NCI-H510A treated with DMSO at 0.1 percent for 48 hours (cell line): Measurements from ENCODE around the gene RNF4.
A peak's percentile ranks its signal among the peaks of the same experiment; 100 is the strongest.

Source experiments
- DNase-seq: peaks from one replicate; lab custom pipeline; 2025; lab: John Stamatoyannopoulos, UW

Gene RNF4

DNA sequence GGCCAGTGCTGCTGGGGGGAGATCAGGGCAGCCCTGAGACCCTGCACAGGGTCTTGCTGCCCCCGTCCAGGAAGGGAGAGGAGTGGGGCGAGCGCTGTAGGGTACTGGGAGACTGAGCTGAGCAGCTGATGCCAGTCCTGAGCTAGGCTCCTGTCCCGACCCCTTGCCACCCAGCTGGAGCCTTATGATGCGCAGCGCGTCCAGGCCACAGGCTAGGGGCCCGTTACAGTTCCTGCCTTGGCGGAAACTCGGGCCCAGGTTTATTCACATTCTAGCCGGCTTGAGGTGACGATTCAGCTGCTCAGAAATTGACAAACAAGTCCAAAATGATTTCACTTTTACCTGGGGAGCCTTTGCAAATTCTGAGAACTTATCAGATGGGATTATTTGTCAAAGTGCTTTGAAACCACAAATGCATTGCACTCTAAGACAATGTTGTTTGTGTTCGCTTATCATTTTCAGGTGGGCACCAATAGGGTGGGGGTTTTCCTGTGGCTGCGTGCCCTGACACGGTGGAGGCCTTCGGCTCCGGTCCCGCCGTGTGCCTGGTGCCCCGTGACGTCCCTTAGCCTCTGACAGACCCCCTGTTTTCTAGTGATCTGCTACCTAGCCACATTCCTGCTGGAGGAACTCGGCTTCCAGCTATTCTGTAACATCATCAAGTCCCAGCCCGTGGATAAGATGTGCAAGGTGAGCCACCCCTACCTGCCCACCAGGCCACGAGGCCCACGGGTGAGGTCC is 31.3 kb upstream of the RNF4 start:
- no peak for DNase-seq

DNA sequence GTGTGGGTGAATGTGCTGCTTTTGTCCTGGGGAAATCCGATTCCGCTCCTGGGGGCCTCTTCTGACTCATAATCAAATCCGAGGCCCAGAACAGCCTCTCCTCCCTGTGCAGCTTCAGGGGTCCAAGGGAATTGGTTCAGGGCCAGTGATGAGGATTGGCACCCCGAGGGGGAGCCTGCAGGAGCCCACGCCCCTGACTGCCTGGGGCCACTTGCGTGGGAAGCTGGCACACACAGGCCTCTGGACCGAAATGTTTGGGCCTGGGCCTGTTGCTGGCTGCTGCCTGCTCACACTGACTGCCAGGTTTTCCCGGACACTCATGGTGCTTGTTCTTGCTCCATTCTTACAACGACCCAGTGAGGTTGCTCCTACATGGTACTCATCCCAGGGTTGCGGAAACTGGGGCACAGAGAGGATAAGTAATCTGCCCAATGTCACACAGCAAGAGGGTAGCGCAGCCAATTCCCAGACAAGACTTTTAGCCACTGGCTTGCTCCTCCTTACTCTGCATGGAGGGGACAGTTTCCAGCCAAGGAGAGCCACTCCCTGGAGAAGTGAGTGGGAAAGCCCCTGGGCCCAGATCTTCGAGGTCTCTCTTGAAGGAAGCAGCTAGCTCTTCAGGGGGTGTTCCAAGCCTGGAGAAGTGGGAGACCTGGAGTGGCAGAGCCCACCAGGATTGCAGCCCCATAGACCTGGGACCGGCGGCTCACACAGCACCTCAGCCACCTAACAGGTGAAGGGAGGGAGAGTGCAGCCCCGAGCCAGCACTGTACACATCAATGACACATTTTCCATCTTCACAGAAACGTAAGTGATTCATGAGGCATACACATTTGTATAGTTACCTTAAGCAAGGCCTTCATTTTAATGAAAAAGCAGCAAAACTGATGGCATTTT is 29.8 kb upstream of the RNF4 start:
- no peak for DNase-seq

DNA sequence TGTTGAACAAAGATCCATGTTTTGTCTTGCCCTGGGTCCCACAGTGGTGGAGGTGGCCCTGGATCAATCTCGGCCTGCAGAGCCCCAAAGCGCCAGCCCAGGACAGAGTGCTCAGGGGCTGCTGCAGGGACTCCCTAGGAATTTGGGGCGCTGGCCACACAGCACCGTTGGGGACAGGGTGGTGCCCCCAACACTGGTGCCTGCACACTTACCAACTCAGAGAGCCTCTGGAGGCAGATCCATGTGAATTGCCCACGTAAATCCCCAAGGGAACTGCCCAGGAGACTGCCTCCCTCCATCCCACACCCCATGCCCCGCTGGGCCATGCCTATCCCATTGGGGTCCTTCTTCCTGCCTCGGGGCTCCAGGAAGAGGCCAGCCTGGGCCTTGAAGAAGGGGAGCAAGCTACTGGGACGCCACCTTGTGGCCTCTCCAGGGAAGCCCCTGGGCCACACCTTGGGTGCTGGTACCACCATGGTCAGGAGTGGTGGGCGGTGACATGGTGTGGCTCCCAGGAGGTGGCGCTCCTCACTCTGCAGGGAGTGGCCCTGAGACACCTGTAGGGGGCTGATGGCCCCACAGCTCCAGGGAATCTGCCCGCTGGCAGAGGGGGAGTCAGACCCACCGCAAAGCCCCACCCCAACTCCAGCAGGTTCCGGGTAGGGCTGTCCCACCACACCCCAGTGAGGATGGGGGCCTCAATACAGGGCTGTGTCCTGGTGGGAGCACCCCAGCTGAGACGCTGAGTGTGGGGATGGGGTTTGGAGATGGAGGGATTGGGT is 27.3 kb upstream of the RNF4 start:
- peak; percentile 72 for DNase-seq

DNA sequence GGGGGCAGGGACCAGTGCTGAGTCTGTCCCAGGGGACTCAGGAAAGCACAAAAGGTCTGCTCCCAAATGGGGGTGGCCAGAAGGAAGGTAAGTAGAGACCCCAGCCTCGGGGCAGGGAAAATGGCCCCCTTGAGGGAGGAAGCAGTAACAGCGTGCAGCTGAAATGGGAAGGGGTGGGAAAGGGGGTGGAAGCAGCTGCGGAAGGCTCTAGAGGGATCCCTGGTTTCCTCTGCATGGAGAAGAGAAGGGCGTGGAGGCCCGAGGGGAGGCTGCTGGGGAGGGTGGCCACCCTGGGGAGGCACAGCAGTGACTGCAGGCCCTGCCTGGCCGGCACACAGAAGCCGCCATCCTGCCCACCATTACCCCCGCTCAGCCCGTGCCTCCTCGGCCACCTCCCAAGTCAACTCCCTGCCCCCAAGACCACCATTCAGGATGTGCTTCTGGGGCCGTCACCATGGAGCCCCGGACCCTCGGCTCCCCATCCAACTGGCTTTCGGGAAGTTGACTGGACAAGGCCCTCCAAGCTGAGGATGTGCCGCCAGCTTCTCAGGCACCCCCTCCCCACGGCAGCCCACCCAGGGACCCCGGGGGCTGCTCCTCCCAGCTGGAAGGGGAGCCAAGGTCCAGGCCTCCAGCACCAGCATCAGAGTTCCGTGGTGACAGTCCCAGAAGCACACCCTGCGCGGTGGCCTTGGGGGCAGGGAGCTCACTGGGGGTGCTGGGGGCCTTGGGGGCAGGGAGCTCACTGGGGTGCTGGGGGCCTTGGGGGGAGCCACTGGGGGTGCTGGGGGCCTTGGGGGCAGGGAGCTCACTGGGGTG is 26.5 kb upstream of the RNF4 start:
- DNase-seq = no peak

DNA sequence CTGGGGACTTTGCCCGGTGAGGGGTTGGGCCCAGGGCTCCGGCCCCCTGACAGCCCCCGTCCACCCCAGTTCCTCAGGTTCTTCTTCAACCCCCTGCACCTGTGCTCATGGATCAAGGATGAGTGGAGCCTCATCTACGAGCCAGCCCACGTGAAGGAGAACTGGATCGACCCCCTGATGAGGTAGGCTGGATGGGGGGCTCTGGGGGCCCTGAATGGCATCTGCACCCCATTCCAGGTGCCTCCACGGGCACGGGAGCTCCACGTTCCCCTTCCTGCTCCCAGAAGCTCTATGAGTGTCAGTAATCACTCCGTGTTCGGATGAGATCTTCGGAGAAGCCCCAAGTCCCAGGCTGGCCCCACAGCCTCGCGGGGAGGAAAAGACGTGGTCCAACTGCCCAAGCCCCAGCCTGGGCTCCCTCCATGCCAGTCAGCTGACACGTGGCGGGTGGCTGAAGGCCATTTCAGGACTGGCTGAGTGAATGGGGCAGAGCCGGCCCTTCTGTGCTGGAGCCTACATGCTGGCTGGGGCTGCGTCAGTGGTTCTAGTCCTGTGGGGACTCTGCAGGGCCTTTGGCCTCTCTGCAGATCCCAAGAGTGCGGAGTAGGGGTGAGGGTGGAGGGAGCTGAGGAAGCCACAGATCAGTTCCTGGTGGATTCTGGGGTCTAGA is 25.7 kb upstream of the RNF4 start:
- DNase-seq = no peak

DNA sequence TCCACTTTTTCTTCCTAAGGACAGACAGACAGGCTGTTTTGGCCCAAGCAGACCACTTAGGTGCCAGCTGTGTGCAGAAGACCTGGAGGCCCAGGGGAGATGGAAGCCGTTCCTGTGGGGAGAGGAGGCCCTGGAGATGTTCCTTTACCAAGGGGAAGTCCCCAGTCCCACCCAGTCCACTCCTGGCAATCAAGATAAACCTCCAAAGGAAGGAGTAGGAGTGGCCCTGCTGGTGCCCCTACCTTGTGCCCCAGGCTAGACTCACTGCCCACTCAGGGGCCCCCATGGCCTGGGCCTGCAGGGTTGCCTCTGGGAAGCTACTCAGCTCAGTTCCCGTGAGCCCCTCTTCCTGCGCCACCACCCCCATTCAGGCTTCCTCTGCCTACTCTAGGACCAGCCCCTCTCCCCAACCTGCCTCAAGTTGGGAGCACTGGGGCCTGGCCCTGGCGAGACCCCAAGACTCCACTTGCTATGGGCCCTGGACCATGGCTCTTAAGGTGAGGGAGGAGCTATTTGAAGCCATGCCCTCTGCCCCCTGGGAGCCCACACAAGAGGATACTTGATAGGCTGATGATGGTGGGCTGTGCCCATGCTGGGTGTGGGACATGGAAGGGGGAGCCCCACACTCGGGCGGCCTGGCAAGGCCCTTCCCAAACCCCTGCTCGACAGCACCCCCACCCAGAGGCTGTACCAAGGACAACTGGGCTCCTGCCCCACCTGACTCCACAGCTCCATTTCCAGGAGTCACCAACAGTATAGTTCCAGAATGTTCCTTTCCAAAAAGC is 24.8 kb upstream of the RNF4 start:
- no peak for DNase-seq

DNA sequence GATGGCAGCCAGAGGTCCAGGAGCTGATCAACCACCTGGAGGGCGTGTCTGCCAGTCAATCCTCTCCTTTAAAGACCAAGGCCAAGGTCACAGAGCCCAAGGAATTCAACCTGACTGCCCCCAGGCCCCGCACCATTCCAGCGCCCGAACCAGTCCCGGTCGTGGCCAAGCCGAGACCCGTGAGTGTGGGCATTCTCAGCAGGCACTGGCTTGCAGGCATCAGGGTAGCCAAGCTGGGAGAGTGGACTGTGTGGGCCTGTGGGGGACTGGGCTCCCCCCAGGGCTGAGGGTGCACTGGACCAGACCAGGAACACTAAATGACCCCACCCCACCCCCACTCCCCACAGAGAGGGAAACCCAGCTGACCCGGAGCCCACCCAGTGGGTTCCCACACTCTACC is 23.8 kb upstream of the RNF4 start:
- no peak for DNase-seq

DNA sequence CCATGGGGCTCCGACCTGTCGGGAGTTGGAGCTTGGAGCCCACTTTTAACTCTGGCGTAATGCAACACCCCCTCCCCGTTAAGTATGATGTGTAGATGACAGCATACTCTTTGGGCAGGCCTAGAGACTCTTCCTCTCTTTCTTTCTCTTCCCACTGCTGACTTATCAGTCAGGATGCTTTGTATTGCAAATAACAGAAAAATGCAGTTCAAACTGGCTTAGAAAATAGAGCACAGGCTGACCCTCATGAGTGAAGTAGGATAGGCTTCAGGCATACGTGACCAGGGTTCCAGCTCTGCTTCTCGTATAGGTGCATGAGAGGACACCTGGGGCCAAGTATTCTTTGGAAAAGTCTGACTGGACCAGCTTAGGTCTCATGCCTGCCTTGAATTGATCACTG is 23.3 kb upstream of the RNF4 start:
- no peak for DNase-seq

DNA sequence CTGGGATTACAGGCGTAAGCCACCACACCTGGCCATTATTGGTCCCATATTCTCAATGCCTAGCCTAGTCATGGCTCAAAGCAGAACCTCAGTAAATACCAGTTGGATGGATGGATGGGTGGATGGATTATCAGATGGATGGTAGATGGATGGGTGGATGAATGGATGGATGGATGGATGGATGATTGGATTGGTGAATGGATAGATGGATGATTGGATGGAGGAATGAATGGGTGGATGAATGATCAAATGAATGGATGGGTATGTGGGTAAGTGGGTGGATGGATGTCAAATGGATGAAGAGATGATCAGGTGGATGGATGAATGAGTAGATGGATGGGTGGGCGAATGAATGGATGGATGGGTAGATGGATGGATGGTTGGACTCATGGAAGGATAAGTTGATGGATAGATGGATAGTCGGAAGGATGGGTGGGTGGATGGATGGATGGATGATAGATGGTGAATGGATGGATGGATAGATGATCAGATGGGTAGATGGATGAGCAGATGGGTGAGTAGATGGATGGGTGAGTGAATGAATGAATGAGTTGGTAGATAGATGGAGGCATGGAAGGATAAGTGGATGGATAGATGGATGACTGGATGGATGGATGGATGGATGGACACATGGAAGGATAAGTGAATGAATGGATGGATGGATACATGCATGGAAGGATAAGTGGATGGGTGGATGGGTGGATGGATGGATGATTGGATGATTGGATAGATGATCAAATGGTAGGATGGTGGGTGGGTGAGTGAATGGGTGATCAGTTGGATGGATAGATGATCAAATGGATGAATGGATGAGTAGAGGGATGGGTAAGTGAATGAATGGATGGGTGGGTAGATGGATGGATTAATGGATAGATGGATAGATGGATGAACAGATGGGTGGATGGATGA is 22.0 kb upstream of the RNF4 start:
- no peak for DNase-seq

DNA sequence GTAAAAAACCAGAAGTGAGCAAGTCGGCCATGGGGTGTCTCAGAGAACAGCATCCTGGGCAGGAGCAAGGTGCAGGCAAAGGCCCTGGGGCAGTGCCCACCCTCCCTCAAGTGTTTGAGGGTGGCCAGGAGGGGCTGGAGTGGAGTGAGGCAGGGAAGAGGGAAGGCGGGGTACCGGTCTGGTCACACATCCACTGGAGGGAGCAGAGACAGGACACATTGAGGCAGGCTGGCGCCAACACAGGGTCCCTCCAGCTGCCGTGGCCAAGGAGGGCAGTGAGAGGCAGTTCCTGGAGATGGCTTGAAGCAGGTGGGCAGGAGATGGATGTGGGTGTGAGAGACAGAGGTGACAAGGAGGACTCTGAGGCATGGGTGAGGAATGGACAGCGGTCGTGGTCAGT is 20.3 kb upstream of the RNF4 start:
- no peak for DNase-seq

DNA sequence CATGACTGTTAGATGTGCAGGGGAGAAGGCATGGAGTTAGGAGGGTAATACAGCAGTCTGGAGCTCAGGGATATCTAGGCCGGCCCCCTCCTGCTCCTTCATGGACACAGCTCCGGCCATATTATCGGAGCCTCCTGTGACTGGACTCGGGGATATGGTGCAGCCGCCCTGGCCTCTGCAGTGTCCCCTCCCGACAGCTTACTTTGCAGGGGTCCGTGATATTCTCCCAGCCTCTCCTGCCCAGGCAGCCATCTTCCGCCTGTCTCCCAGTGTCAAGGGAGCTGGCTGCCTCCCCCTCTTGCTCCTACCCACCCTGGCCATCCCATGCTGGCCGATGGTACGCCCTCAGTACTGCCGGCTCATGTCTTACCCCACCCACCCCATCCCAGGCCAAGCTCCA is 19.9 kb upstream of the RNF4 start:
- DNase-seq = no peak

DNA sequence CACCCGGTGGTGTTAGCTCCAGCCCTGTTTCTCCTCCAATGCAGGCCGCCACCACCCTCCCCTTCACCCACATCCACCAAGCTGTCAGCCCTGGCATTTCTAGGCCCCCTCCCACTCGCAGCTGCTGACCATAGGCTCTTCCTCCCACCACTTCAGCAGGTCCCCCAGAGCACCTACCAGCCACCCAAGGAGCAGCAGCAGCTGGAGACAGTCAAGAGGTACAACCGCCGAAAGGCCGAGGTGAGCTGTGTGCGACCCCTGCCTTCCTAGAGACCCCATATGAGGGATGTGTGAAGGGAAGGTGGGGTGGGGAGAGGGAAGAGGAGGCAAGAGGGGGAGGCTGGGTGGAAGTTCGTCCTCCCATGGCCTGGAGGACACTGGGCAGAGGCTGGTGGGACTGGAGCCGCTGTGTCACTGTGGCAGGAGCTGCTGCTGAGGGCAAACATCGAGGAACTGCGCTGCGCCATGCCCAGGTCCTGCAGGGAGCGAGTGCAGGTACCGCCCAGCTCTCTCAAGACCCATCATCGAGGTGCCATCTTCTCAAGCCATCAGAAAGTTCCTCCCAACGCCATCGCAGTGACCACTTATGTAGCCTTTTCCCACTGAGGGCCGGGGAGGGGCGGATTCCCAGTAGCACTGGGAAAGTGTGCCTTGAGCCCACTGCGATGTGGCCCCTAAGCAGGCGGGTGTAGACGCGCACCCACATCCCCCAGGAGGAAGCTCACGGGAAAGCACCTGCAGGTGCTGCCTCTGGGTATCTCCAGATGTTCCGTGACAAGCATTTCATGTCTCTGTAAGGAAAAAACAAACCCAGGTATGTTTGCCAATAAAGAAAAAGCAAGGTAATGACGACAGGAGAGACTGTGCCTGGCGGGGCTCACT is 19.2 kb upstream of the RNF4 start:
- no peak for DNase-seq

DNA sequence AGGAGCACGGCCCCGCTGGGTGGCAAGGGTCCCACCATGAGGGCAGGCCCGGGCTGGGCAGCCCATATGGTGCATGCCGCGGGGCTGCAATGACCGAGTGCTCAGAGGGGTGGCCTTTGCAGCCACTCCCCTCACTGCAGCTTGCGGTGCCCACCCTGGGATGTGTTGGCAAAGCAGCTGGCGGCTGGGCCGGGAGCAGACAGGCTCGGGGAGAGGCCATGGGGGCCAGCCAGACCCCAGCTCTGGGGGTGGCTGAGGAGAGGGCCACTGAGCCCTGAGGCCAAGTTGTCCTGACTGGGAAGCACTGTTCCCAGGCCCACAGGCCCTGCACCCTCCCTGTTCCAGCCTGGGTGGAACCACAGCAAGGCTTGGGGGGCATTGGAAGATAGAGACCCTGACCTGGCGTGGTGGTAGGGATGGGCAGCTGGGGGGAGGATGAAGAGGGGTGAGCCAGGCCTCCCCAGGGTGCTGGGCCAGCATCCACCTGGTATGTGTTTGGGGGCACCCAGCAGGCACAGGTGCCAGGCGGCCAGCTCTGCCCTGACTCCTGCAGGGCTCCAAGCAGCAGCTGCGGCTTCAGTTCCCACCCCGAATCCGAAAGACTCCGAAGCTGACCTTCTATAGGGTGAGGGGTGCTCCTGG is 18.4 kb upstream of the RNF4 start:
- DNase-seq = no peak

DNA sequence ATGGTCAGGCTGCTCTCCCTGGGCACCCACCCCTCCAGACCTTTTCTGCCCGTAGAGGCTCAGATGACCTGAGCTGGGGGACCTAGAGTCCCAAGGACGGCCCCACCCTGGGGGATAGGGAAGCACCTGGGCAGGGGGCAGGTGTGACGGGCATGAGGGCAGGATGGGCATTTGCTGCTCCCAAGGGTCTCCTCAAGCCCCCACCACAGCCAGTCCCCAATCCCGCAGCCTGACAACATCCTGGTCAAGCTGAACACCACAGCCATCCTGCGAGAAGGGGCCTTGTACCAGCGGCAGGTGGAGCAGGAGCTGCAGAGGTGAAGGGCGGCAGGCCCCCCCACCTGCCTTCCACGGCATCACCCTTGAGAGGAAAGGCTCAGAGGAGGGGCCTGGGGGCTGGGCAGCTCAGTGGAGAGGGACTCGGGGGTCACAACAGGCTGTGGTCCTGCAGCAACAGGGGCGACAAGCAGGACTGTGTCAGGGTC is 17.8 kb upstream of the RNF4 start:
- no peak for DNase-seq

DNA sequence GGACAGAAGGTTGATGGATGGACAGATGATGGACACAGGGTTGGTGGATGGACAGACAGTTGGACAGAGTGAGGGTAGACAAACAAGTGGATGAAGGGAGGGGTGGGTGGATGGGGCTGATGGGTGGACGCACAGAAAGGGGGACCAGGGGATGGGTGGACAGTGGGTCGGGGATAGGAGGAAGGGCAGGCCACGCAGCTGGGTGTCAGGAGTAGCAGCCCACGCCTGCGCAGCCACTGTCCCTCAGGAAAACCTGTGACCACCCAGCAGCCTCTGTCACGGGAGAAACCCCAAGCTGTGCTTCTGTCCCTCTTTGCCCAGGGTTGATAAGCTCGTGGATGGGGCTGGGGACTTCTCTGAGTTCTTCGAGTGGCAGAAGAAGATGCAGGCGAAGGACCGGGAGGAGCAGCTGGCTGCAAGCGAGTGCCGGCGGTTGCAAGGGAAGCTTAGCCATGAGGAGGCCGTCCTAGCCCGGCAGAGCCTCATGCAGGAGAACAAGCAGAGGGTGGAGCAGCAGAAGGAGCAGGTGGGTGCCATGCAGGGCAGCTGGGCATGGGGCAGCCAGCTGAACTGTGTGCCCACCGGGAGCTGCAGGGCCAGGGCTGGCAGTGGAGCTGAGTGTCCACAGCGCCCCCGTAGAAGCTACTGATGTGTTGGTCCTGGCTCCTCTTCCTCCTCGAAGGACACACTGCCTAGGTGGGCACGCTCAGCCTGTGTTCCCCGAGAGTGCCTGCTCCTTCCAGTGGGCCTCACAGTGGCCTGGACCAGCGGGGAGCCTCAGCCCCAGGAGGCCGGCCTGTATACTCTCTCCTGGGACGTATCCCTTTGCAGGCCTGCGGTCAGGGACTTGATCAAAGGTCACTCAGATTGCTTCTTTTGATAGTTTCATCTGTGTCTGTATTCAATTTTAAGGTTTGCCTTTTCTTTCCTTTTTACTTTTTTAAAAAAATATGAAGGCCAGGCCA is 16.8 kb upstream of the RNF4 start:
- no peak for DNase-seq

DNA sequence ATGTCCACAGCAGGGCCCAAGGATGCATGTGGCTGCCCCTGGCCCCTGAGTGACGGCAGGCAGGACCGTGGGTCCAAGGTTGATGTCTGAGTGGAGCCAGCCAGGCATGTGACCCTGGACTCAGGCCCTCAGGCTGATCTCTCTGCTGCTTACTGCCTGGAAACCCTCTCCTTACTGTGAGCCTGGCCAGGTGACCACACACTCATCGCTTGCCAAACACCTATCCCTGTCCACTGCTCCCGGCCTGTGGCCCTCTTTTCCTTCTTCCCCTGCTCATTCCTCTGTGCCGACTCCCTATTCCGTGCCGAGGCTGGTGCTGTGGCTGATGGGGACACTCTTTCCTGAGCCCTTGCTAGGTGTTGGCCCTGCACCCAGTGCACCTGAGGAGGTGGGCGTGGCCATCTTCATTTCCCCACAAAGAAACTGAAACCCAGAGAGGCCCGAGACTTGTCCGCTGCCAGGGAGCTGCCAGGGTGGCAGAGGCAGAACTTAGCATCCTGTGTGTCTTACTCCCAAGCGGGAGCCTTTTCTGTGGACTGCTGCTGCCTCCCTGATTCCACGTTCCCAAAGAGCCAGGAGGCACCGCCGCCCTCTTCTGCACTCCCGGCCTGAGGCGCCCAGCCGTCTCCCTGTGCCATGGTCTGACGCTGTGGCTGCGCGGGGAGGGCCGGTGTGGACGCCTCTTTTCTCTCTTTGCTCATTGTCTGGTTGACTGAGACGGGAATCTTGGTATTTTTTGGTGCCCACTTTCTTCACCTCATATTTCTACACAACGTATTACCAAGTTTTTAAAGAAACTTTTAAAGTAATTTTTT is 11.2 kb upstream of the RNF4 start:
- DNase-seq = no peak
